H1 (cell line): ENCODE data around the gene PAF1. TPM values are rescaled to one million over a fixed set of nuclear protein-coding genes. Genes with fewer than 3 reads are reported as not detected.

Experiments used
- CREB1 ChIP-seq: IDR thresholded peaks from 2 replicates; pipeline ENCODE4 v1.6.1; 2012; ENCODE audit warnings: inconsistent platforms
- CTBP2 ChIP-seq: IDR thresholded peaks from 2 replicates; pipeline ENCODE4 v1.7.0; 2011; ENCODE audit warnings: borderline replicate concordance, mild to moderate bottlenecking, moderate library complexity, mixed read lengths, low read length; ENCODE audit not compliant: insufficient read depth, insufficient read length
- KDM4A ChIP-seq: IDR thresholded peaks from one replicate; pipeline ENCODE4 v1.7.1; 2012; ENCODE audit warnings: low read depth, mild to moderate bottlenecking, moderate library complexity, low read length, inconsistent platforms; ENCODE audit not compliant: severe bottlenecking
- POLR2AphosphoS5 ChIP-seq: IDR thresholded peaks from 2 replicates; pipeline ENCODE4 v1.6.1; 2011; ENCODE audit warnings: low read depth, low read length
- RXRA ChIP-seq: IDR thresholded peaks from 2 replicates; pipeline ENCODE4 v1.6.1; 2011; ENCODE audit warnings: low read depth, mild to moderate bottlenecking, low read length, moderate library complexity; ENCODE audit not compliant: insufficient read depth
- SP1 ChIP-seq: IDR thresholded peaks from 2 replicates; pipeline ENCODE4 v1.6.1; 2011; ENCODE audit warnings: low read depth, low read length
- SP2 ChIP-seq: IDR thresholded peaks from 2 replicates; pipeline ENCODE4 v1.6.1; 2012; ENCODE audit warnings: mild to moderate bottlenecking, low read length, inconsistent platforms
- TCF12 ChIP-seq: IDR thresholded peaks from 2 replicates; pipeline ENCODE4 v1.6.1; 2011; ENCODE audit warnings: low read depth, mild to moderate bottlenecking, low read length
- polyA plus RNA-seq, 7 experiments: library from polyadenylated mRNA; depleted of rRNA in 3 of 7; stranded (reverse) in 5 of 7; unstranded in 2 of 7; fragments of >200 nt in 5 of 7; fragments of 200-250 nt in 2 of 7; gene quantifications; 1 replicate in 5 of 7; 2 replicates in 1 of 7; 4 replicates in 1 of 7; pipeline versions ENCODE4 v1.2.1 to v1.2.3, GENCODE V29; 2011 to 2013; ENCODE audit warnings: missing spikeins in 2 of 7, mixed read lengths in 2 of 7
- total RNA-seq: library from RNA; stranded (reverse); fragmentation: NEBNext Ultra II Directional; extraction: Animal tissue kit (Norgen Biotek cat#: 25700); gene quantifications from 2 replicates; pipeline ENCODE4 v1.2.1, GENCODE V29; 2021

PAF1 gene
- total and polyA plus RNA-seq, 2 of the 8 experiments (the other 6 are each of a cell fraction or from before 2014, with no cell fraction given), result 31.4 to 58.6 TPM

GRCh38 chr19:39372941-39373340 lies 18.0 kb downstream of the PAF1 start (continued):
- TF ChIP-seq CTBP2 (no peak), SP2 (no peak), TCF12 (no peak), KDM4A (no peak), CREB1 (no peak), POLR2AphosphoS5 (no peak), RXRA (no peak), SP1 (no peak)
